Liver (tissue), 3 donors: Measurements from ENCODE around the gene SRSF5.
A peak's percentile ranks its signal among the peaks of the same experiment; 100 is the strongest.

Experiments
- CTCF ChIP-seq: fragments of 150-350 bp; IDR thresholded peaks from 2 replicates; pipeline ENCODE4 v1.5.1; 2017; ENCODE audit warnings: improper control_type of control experiment, low read depth, low read length; ENCODE audit not compliant: missing input control
- HNF4A ChIP-seq, 2 donors: conservative IDR thresholded peaks; 2 replicates each; pipeline ENCODE4 v1.6.1; 2016; ENCODE audit warnings: antibody characterized with exemption in 2 of 2, mild to moderate bottlenecking in 2 of 2
- HNF4G ChIP-seq: IDR thresholded peaks from 2 replicates; pipeline ENCODE4 v1.6.1; 2016; ENCODE audit warnings: antibody characterized with exemption
- JUND ChIP-seq, 2 donors: IDR thresholded peaks; 2 replicates each; pipeline ENCODE4 v1.6.1; 2016; ENCODE audit warnings: antibody characterized with exemption in 2 of 2
- MAX ChIP-seq: IDR thresholded peaks from 2 replicates; pipeline ENCODE4 v1.6.1; 2016; ENCODE audit warnings: antibody characterized with exemption
- RAD21 ChIP-seq, 2 donors: IDR thresholded peaks; 2 replicates each; pipeline ENCODE4 v1.6.1; 2016; ENCODE audit warnings: antibody characterized with exemption in 2 of 2, mild to moderate bottlenecking in 2 of 2
- REST ChIP-seq: IDR thresholded peaks from 2 replicates; pipeline ENCODE4 v1.6.1; 2016; ENCODE audit warnings: antibody characterized with exemption, mild to moderate bottlenecking
- TAF1 ChIP-seq: conservative IDR thresholded peaks from 2 replicates; pipeline ENCODE4 v1.6.1; 2016; ENCODE audit warnings: antibody characterized with exemption, mild to moderate bottlenecking
- YY1 ChIP-seq: IDR thresholded peaks from 2 replicates; pipeline ENCODE4 v1.6.1; 2016; ENCODE audit warnings: antibody characterized with exemption, mild to moderate bottlenecking
- donor health status: healthy.
- donor health status: healthy.

- peak; percentile 28 to 59 for TF ChIP-seq RAD21 (IDR thresholded peaks at IDR 0.05)
- no peak for TF ChIP-seq CTCF
- no peak for TF ChIP-seq HNF4A (conservative IDR thresholded peaks at IDR 0.05)
- TF ChIP-seq YY1: no peak
- no peak for TF ChIP-seq TAF1
- no peak for TF ChIP-seq REST
- no peak for TF ChIP-seq HNF4G
- TF ChIP-seq JUND (IDR thresholded peaks at IDR 0.05): no peak
- TF ChIP-seq MAX: no peak
These were observed 45.8 kb downstream of the SRSF5 start for GRCh38 chr14:69812711-69813110.
